SU-DHL-6 (cell line): ENCODE data around the gene SLC22A13.
A peak's percentile ranks its signal among the peaks of the same experiment; 100 is the strongest.

Experiments
- H2AFZ ChIP-seq: fragments of 200-600 bp; sonication (generic); 2 replicates; pipeline ENCODE4 v1.6.1; 2014; ENCODE audit warnings: low read depth, mild to moderate bottlenecking, moderate library complexity, mixed read lengths, antibody characterized with exemption, low read length; ENCODE audit not compliant: severe bottlenecking
- H3F3A ChIP-seq: fragments of 200-600 bp; shearing (Covaris generic); 2 replicates; pipeline ENCODE4 v1.6.0; 2016; ENCODE audit warnings: antibody characterized with exemption, mild to moderate bottlenecking; ENCODE audit not compliant: insufficient read depth
- H3K27ac ChIP-seq: fragments of 200-600 bp; sonication (generic); 2 replicates; pipeline ENCODE4 v1.5.1; 2016; ENCODE audit warnings: low read depth, mild to moderate bottlenecking, low read length, moderate library complexity, mixed read lengths
- H3K27me3 ChIP-seq: fragments of 200-600 bp; sonication (generic), shearing (Covaris generic); 2 replicates; pipeline ENCODE4 v1.6.0; 2014; ENCODE audit warnings: mild to moderate bottlenecking, low read length
- H3K36me3 ChIP-seq: fragments of 200-600 bp; sonication (generic); 2 replicates; pipeline ENCODE4 v1.6.1; 2014; ENCODE audit warnings: mild to moderate bottlenecking, low read length, mixed read lengths
- H3K4me2 ChIP-seq: fragments of 300-600, 200-600 bp; shearing (Covaris generic), sonication (generic); 2 replicates; pipeline ENCODE4 v1.6.0; 2014; ENCODE audit warnings: low read length, low read depth, mild to moderate bottlenecking; ENCODE audit not compliant: poor library complexity, severe bottlenecking
- H3K4me3 ChIP-seq: fragments of 200-600 bp; sonication (generic); 2 replicates; pipeline ENCODE4 v1.5.1; 2014; ENCODE audit warnings: antibody characterized with exemption, low read length, mild to moderate bottlenecking, mixed read lengths; ENCODE audit not compliant: insufficient read depth, poor library complexity, severe bottlenecking
- H3K79me2 ChIP-seq: fragments of 200-600 bp; sonication (generic); 2 replicates; pipeline ENCODE4 v1.6.1; 2014; ENCODE audit warnings: mild to moderate bottlenecking, low read length, moderate library complexity; ENCODE audit not compliant: insufficient read depth
- H3K9ac ChIP-seq: fragments of 200-600 bp; sonication (generic); 2 replicates; pipeline ENCODE4 v1.7.0; 2014; ENCODE audit warnings: mild to moderate bottlenecking, low read length
- H3K9me2 ChIP-seq: fragments of 200-600 bp; sonication (generic); replicated peaks from 2 replicates; pipeline ENCODE4 v1.6.1; 2014; ENCODE audit warnings: low read length; ENCODE audit not compliant: insufficient read depth
- H3K9me3 ChIP-seq: fragments of 200-600 bp; sonication (generic); 2 replicates; pipeline ENCODE4 v1.6.1; 2014; ENCODE audit warnings: low read length, mixed read lengths; ENCODE audit not compliant: insufficient read depth
- H4K20me1 ChIP-seq: fragments of 200-600 bp; sonication (generic); 2 replicates; pipeline ENCODE4 v1.6.1; 2014; ENCODE audit warnings: low read depth, mild to moderate bottlenecking, antibody characterized with exemption, low read length, moderate library complexity, mixed read lengths
- EZH2phosphoT487 ChIP-seq: fragments of 200-600 bp; sonication (generic), shearing (Covaris generic); conservative IDR thresholded peaks from 2 replicates; pipeline ENCODE4 v1.6.1; 2018; ENCODE audit warnings: mild to moderate bottlenecking, antibody characterized with exemption, low read length, moderate library complexity, mixed read lengths
- TF ChIP-seq, protein P1 (sequence below): fragments of 200-600 bp; sonication (generic); IDR thresholded peaks from one replicate; pipeline ENCODE4 v1.5.1; 2017; ENCODE audit warnings: antibody characterized with exemption, mild to moderate bottlenecking, low read length, moderate library complexity; ENCODE audit not compliant: insufficient read depth, poor library complexity, severe bottlenecking

The SLC22A13 gene

DNA sequence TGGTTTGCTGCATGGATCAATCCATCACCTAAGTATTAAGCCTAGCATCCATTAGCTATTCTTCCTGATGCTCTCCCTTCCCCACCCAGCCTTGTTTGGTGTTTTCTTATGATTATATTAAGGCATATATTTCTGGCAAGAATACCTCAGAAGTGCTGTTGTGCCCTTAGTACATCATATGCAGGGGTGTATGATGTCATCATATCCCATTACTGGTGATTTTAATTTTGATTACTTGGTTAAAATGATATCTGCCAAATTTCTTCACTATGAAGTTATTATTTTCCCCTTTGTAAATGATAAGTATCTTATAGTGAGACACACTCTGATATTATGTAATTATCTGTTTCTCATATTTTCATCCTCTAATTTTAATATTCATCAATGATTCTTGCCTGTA, 31.9 kb downstream of the SLC22A13 start:
- Histone ChIP-seq H3K4me2 (no peak overlapping the region), H2AFZ (no peak overlapping the region), H3K9ac (no peak overlapping the region), H3K27ac (no peak overlapping the region), H3K27me3 (no peaks in the 10 kb centered on the region), H3K36me3 (no peaks in the 10 kb centered on the region), H3K79me2 (no peaks in the 10 kb centered on the region), H4K20me1 (no peaks in the 10 kb centered on the region), H3F3A (no peaks in the 10 kb centered on the region), H3K9me3 (no peaks in the 10 kb centered on the region), H3K4me3 (no peak overlapping the region), H3K9me2 (no peaks in the 10 kb centered on the region)
- TF ChIP-seq, protein P1, sequence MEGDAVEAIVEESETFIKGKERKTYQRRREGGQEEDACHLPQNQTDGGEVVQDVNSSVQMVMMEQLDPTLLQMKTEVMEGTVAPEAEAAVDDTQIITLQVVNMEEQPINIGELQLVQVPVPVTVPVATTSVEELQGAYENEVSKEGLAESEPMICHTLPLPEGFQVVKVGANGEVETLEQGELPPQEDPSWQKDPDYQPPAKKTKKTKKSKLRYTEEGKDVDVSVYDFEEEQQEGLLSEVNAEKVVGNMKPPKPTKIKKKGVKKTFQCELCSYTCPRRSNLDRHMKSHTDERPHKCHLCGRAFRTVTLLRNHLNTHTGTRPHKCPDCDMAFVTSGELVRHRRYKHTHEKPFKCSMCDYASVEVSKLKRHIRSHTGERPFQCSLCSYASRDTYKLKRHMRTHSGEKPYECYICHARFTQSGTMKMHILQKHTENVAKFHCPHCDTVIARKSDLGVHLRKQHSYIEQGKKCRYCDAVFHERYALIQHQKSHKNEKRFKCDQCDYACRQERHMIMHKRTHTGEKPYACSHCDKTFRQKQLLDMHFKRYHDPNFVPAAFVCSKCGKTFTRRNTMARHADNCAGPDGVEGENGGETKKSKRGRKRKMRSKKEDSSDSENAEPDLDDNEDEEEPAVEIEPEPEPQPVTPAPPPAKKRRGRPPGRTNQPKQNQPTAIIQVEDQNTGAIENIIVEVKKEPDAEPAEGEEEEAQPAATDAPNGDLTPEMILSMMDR, result no peak
- TF ChIP-seq EZH2phosphoT487, result no peak

DNA sequence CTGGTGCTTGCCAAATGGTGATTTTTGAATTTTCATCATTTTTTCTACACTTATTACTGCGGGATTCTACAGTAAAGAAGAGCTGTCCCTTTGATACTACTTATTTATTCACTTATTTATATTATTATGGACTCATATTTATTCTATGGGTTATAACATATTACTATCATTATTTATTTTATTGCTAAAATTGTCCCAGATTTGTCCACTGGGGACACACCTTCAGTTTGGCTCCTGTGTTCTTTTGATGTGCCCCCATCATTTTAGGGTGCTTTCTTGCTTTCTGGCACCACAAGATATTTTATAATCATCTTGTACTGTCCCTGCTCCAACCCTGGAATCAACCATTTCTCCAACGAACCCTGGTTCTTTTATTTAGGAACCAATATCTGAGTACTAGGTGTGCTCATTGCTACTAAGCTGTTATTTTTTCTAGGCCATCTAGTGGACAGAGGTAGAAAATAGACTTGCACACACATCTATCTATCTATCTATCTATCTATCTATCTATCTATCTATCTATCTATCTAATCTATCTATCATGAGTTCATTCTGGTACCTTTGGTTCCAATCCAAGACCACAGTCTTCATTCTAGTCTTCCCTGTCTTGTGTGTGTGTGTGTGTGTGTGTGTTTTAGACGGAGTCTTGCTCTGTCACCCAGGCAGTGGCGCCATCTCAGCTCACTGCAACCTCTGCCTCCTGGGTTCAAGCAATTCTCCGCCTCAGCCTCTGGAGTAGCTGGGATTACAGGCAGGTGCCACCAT, 32.5 kb downstream of the SLC22A13 start:
- Histone ChIP-seq H4K20me1 (no peaks in the 10 kb centered on the region), H3K27ac (no peak overlapping the region), H3K9me3 (no peaks in the 10 kb centered on the region), H3K27me3 (no peaks in the 10 kb centered on the region), H3K9me2 (no peaks in the 10 kb centered on the region), H2AFZ (no peak overlapping the region), H3K79me2 (no peaks in the 10 kb centered on the region), H3K4me3 (no peak overlapping the region), H3K36me3 (no peaks in the 10 kb centered on the region), H3K4me2 (no peak overlapping the region), H3K9ac (no peak overlapping the region), H3F3A (no peaks in the 10 kb centered on the region)
- TF ChIP-seq, protein P1, result peak; percentile 39
- TF ChIP-seq EZH2phosphoT487, result no peak

- Histone ChIP-seq H3K9ac (no peak overlapping the region), H3F3A (no peaks in the 10 kb centered on the region), H3K9me2 (no peaks in the 10 kb centered on the region), H4K20me1 (no peaks in the 10 kb centered on the region), H3K4me2 (no peak overlapping the region), H3K4me3 (no peak overlapping the region), H3K27me3 (no peaks in the 10 kb centered on the region), H3K27ac (no peak overlapping the region), H3K36me3 (no peaks in the 10 kb centered on the region), H3K9me3 (no peaks in the 10 kb centered on the region), H2AFZ (no peak overlapping the region), H3K79me2 (no peaks in the 10 kb centered on the region)
- TF ChIP-seq, protein P1, result no peak
- TF ChIP-seq EZH2phosphoT487, result no peak
Measured at GRCh38 chr3:38306941-38307340, 41.3 kb downstream of the SLC22A13 start.
